Caco-2 (cell line): ENCODE results near the gene METTL16. TPM values are rescaled to one million over a fixed set of nuclear protein-coding genes. Genes with fewer than 3 reads are reported as not detected.

Experiments
- BruUV-seq: library from RNA; stranded (reverse); fragments of 400-500 nt; replicated peaks from 2 replicates; lab custom pipeline; 2021; lab: Mats Ljungman, UMichigan
- CTCF ChIA-PET: fragments of 300-600 bp; sonication (Branson Sonifier 250); formaldehyde crosslinking; loops from one replicate; lab custom pipeline; 2022; ENCODE audit warnings: antibody characterized with exemption; lab: Charles Lee
- POLR2A ChIA-PET: fragments of 300-600 bp; sonication (Branson Sonifier 250); formaldehyde crosslinking; loops from one replicate; lab custom pipeline; 2022; ENCODE audit warnings: antibody characterized with exemption; lab: Charles Lee
- DNase-seq, 2 experiments: peaks; one replicate each; pipeline versions ENCODE4 v3.0.0 to v3.0.0-alpha.2; 2020 to 2022
- H3K27me3 ChIP-seq: replicated peaks from 2 replicates; pipeline ENCODE4 v1.6.0; 2011; ENCODE audit warnings: low read length; ENCODE audit not compliant: control insufficient read depth, insufficient read depth
- H3K36me3 ChIP-seq: 2 replicates; pipeline ENCODE4 v1.5.1; 2011; ENCODE audit warnings: low read length; ENCODE audit not compliant: control insufficient read depth, insufficient read depth
- H3K4me1 ChIP-seq: fragments of 250-450 bp; sonication (Bioruptor Pico); 2 replicates; pipeline ENCODE4 v1.5.1; 2020; ENCODE audit warnings: mild to moderate bottlenecking
- H3K4me3 ChIP-seq: 2 replicates; pipeline ENCODE4 v1.5.1; 2011; ENCODE audit warnings: low read depth, mild to moderate bottlenecking, control low read depth, low read length
- H3K9me3 ChIP-seq: fragments of 250-450 bp; sonication (Bioruptor Pico); 2 replicates; pipeline ENCODE4 v1.5.1; 2020; ENCODE audit warnings: mild to moderate bottlenecking, moderate library complexity
- H3K27ac Mint-ChIP-seq: one replicate; pipeline ENCODE4 v1.8.0; 2022; ENCODE audit warnings: mixed read lengths; ENCODE audit not compliant: unreplicated experiment
- H3K27me3 Mint-ChIP-seq: one replicate; pipeline ENCODE4 v1.8.0; 2022; ENCODE audit warnings: mixed read lengths; ENCODE audit not compliant: insufficient read depth, unreplicated experiment
- H3K36me3 Mint-ChIP-seq: one replicate; pipeline ENCODE4 v1.8.0; 2022; ENCODE audit warnings: mild to moderate bottlenecking, mixed read lengths; ENCODE audit not compliant: insufficient read depth, unreplicated experiment
- H3K4me1 Mint-ChIP-seq: one replicate; pipeline ENCODE4 v1.8.0; 2022; ENCODE audit warnings: low read depth, mixed read lengths; ENCODE audit not compliant: unreplicated experiment
- H3K4me3 Mint-ChIP-seq: one replicate; pipeline ENCODE4 v1.8.0; 2022; ENCODE audit warnings: mild to moderate bottlenecking, moderate library complexity, mixed read lengths; ENCODE audit not compliant: unreplicated experiment
- H3K9me3 Mint-ChIP-seq: one replicate; pipeline ENCODE4 v1.8.0; 2022; ENCODE audit warnings: mixed read lengths; ENCODE audit not compliant: unreplicated experiment
- CTCF ChIP-seq, 2 experiments: fragments of 200-600 bp in 1 of 2; IDR thresholded peaks; 1 replicate in 1 of 2; 2 replicates in 1 of 2; pipeline versions ENCODE4 v1.5.1 to v1.8.0; 2011 to 2022; ENCODE audit warnings: antibody characterized with exemption in 1 of 2, control low read depth in 1 of 2, inconsistent platforms in 1 of 2, low read depth in 1 of 2, low read length in 1 of 2, mild to moderate bottlenecking in 1 of 2, moderate library complexity in 1 of 2; ENCODE audit not compliant: insufficient read depth in 1 of 2, severe bottlenecking in 1 of 2, unreplicated experiment in 1 of 2
- intact Hi-C: fragments of 100-400 bp; cut with micrococcal nuclease; formaldehyde crosslinking; loops from one replicate; pipeline ENCODE4 v1.10.0; 2022; ENCODE audit not compliant: unreplicated experiment
- total RNA-seq: library from RNA; stranded (reverse); gene quantifications from 2 replicates; pipeline ENCODE4 v1.2.3, GENCODE V29; 2022

Gene METTL16
- total RNA-seq, 1 experiment from 2014 or later: 50.4 TPM

GRCh38 chr17:2485543-2485942, 26.1 kb downstream of the METTL16 start:
- peak overlapping the region; percentile 11 for H3K4me3 Mint-ChIP-seq
- no peaks in the 10 kb centered on the region for H3K9me3 Mint-ChIP-seq
- H3K36me3 Mint-ChIP-seq: peaks cover 13% of the 10 kb centered on the region
- Histone ChIP-seq H3K36me3 (no peaks in the 10 kb centered on the region), H3K4me3 (no peak overlapping the region), H3K9me3 (no peaks in the 10 kb centered on the region), H3K4me1 (peaks cover 8% of the 10 kb centered on the region), H3K27me3 (no peaks in the 10 kb centered on the region)
- intact Hi-C loops: loop anchor here (1.0 kb wide), 1 partner anchor 190 kb away; no protein-coding TSS in a partner anchor
- peak overlapping the region; percentile 61 for H3K27ac Mint-ChIP-seq
- DNase-seq: peak in 1 of 2 experiments; percentile 59
- no TSS peak for BruUV-seq
- ChIA-PET CTCF (no interaction called here), POLR2A (interaction anchor here (0.6 kb wide), 1 partner anchor 93 kb away, joined by 3 read pairs; no protein-coding TSS in a partner anchor)
- no peaks in the 10 kb centered on the region for H3K27me3 Mint-ChIP-seq
- TF ChIP-seq CTCF (IDR thresholded peaks at IDR 0.05; ENCODE audit: insufficient read depth in 1 of 2, low read depth in 1 of 2, low read length in 1 of 2, severe bottlenecking in 1 of 2, unreplicated experiment in 1 of 2): no peak
- peaks cover 23% of the 10 kb centered on the region for H3K4me1 Mint-ChIP-seq

DNA sequence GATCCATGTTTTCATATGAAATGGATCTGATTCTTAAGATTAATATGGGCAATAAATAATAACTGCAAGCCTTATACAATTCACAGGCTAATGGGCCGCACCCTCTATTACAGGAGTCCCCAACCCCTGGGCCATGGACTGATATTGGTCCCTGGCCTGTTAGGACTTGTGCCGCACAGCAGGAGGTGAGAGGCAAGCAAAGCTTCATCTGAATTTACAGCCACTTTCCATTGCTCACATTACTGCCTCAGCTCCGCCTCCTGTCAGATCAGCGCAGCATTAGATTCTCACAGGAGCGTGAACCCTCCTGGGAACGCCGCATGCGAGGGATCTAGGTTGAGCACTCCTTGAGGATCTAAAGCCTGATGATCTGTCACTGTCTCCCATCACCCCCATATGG, 26.8 kb downstream of the METTL16 start:
- TF ChIP-seq CTCF (IDR thresholded peaks at IDR 0.05; ENCODE audit: insufficient read depth in 1 of 2, low read depth in 1 of 2, low read length in 1 of 2, severe bottlenecking in 1 of 2, unreplicated experiment in 1 of 2): no peak
- H3K4me1 ChIP-seq: peaks cover 8% of the 10 kb centered on the region
- intact Hi-C loops: loop anchor here (1.0 kb wide), 1 partner anchor 190 kb away; no protein-coding TSS in a partner anchor
- no peak for DNase-seq
- Mint-ChIP-seq H3K4me3 (no peak overlapping the region), H3K27ac (peak overlapping the region; percentile 61), H3K27me3 (no peaks in the 10 kb centered on the region), H3K4me1 (peaks cover 23% of the 10 kb centered on the region), H3K9me3 (no peaks in the 10 kb centered on the region), H3K36me3 (peaks cover 14% of the 10 kb centered on the region)
- no peaks in the 10 kb centered on the region for H3K36me3 ChIP-seq
- H3K4me3 ChIP-seq: no peak overlapping the region
- no peaks in the 10 kb centered on the region for H3K9me3 ChIP-seq
- BruUV-seq: no TSS peak
- H3K27me3 ChIP-seq: no peaks in the 10 kb centered on the region
- POLR2A ChIA-PET: interaction anchor here (0.6 kb wide), 1 partner anchor 92 kb away, joined by 3 read pairs; no protein-coding TSS in a partner anchor
- CTCF ChIA-PET: no interaction called here

GRCh38 chr17:2483084-2483483, 28.6 kb downstream of the METTL16 start:
- no peak for TF ChIP-seq CTCF (IDR thresholded peaks at IDR 0.05; ENCODE audit: insufficient read depth in 1 of 2, low read depth in 1 of 2, low read length in 1 of 2, severe bottlenecking in 1 of 2, unreplicated experiment in 1 of 2)
- intact Hi-C loops: no loop called here

More at GRCh38 chr17:2483084-2483483, 28.6 kb downstream of the METTL16 start:
- Mint-ChIP-seq H3K4me1 (peaks cover 23% of the 10 kb centered on the region), H3K36me3 (peaks cover 26% of the 10 kb centered on the region), H3K27ac (no peak overlapping the region), H3K4me3 (no peak overlapping the region), H3K9me3 (no peaks in the 10 kb centered on the region), H3K27me3 (no peaks in the 10 kb centered on the region)
- POLR2A ChIA-PET: no interaction called here
- Histone ChIP-seq H3K4me1 (peaks cover 8% of the 10 kb centered on the region), H3K36me3 (peaks cover 1% of the 10 kb centered on the region), H3K4me3 (no peak overlapping the region), H3K27me3 (no peaks in the 10 kb centered on the region), H3K9me3 (no peaks in the 10 kb centered on the region)
- no TSS peak for BruUV-seq
- CTCF ChIA-PET: no interaction called here
- no peak for DNase-seq
